ENCODE results near the gene IGDCC3. TPM values are rescaled to one million over a fixed set of nuclear protein-coding genes. Genes with fewer than 3 reads are reported as not detected.

IGDCC3 gene
- total RNA-seq, 2 experiments from 2014 or later, result not detected

DNA sequence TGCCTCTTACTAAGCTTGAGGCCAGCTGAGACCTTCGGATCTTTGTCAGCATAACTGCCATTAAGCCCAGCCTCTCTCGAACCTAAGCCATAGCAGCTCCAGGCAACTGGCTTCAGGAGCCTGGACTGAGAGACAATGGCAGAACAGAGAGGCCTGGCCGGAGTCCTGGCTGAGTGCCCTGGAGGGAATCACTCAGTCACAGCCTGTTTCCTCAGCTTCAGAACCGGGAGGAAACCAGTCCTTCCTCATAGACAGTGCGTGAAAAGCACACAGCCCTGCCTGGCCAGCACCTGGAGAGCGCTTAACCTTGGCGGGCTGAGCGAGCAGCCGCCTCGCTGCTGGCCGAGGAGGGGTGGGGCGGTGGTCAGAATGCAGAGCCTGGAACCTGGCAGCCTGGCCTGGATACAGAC lies 51.7 kb downstream of the IGDCC3 start:
- H3K9me3 Mint-ChIP-seq, result no peaks in the 10 kb centered on the region
- intact Hi-C loops (cut with micrococcal nuclease), result no loop called here
- H3K4me3 Mint-ChIP-seq, result no peak overlapping the region
- no peaks in the 10 kb centered on the region for H3K36me3 Mint-ChIP-seq
- H3K27me3 Mint-ChIP-seq, result peaks cover 7% of the 10 kb centered on the region
- no peaks in the 10 kb centered on the region for H3K4me1 Mint-ChIP-seq (ENCODE audit: low read depth)
- ChIA-PET POLR2A (interaction anchor here (1.1 kb wide), 1 partner anchor 21 kb away, joined by 3 read pairs; the partner anchor contains the start of gene RNU5B-1), CTCF (interaction anchor here (0.9 to 3.6 kb wide), 2 partner anchors 12 to 59 kb away, joined by 3 to 14 read pairs; no protein-coding TSS in a partner anchor)
- H3K27ac Mint-ChIP-seq, result no peak overlapping the region
- no peak for DNase-seq

DNA sequence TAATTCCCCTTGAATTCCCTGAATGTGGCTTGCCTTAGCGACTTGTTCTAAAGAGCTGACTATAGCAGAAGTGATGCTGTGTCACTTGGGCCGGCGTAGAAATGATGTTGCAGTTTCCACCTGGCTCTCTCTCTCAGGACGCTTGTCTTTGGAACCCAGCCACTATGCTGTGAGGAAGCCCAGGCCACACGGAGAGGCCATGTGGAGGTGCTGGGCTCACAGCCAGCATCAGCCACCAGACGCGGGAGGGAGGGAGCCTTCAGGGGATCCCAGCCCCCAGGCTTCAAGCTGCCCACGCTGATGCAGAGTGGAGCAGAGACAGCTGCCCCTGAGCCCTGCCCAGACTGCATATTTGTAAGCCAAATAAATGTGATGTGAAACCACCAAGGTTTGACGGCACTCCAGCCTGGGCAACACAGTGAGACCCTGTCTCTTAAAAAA lies 54.7 kb downstream of the IGDCC3 start:
- Mint-ChIP-seq H3K4me1 (ENCODE audit: low read depth) (no peaks in the 10 kb centered on the region), H3K36me3 (no peaks in the 10 kb centered on the region), H3K27ac (no peak overlapping the region), H3K9me3 (no peaks in the 10 kb centered on the region), H3K27me3 (peaks cover 4% of the 10 kb centered on the region), H3K4me3 (no peak overlapping the region)
- CTCF ChIA-PET, result interaction anchor here (6.2 to 11.4 kb wide), 2 partner anchors 64 to 77 kb away, joined by 50 to 186 read pairs; no protein-coding TSS in a partner anchor
- no peak for DNase-seq
- POLR2A ChIA-PET, result no interaction called here
- intact Hi-C loops (cut with micrococcal nuclease), result no loop called here

GRCh38 chr15:65318870-65319356 lies 58.9 kb downstream of the IGDCC3 start:
- intact Hi-C loops (cut with micrococcal nuclease), result loop anchor here (1.0 kb wide), 2 partner anchors 66 to 81 kb away; no protein-coding TSS in a partner anchor
- Mint-ChIP-seq H3K36me3 (no peaks in the 10 kb centered on the region), H3K4me1 (ENCODE audit: low read depth) (no peaks in the 10 kb centered on the region), H3K27me3 (peaks cover 2% of the 10 kb centered on the region), H3K4me3 (no peak overlapping the region), H3K27ac (no peak overlapping the region), H3K9me3 (no peaks in the 10 kb centered on the region)
- DNase-seq, result peak; percentile 88
- POLR2A ChIA-PET, result interaction anchor here (0.6 to 1.8 kb wide), 3 partner anchors 13 to 180 kb away, joined by 3 to 8 read pairs (median 4); partner anchors contain the start of gene RNU5B-1
- CTCF ChIA-PET, result interaction anchor here (0.7 to 11.4 kb wide), 20 partner anchors 9 to 973 kb away, joined by 3 to 186 read pairs (median 4); partner anchors contain the start of genes PARP16 and RNU5B-1

- no peaks in the 10 kb centered on the region for H3K36me3 Mint-ChIP-seq
- H3K9me3 Mint-ChIP-seq, result no peaks in the 10 kb centered on the region
- no peaks in the 10 kb centered on the region for H3K4me1 Mint-ChIP-seq (ENCODE audit: low read depth)
- H3K4me3 Mint-ChIP-seq, result no peak overlapping the region
- intact Hi-C loops (cut with micrococcal nuclease), result no loop called here
- DNase-seq, result no peak
- H3K27ac Mint-ChIP-seq, result no peak overlapping the region
- ChIA-PET POLR2A (interaction anchor here (0.9 kb wide), 1 partner anchor 8 kb away, joined by 3 read pairs; the partner anchor contains the start of gene RNU5B-1), CTCF (no interaction called here)
- H3K27me3 Mint-ChIP-seq, result no peaks in the 10 kb centered on the region
Measured at GRCh38 chr15:65312400-65312916, 65.3 kb downstream of the IGDCC3 start.

DNA sequence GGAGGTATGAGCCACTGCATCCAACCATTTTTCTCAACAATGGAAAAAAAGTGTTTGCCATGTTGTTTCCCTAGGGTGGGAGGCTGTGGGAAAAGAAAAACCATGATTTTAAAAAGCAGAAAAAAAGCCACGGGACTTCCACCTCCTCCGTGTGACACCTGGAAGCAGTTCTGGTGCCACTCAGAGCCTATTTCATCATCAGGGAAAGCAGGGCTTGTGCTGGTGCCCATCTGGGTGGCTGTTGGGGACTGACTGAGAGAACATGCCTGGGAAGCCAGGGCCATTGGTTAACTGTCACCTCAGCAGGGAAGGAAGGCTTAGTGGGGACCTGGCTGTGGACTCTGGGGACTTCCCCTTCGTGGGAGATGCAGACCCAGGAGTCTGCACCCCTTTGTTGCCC lies 66.0 kb downstream of the IGDCC3 start:
- POLR2A ChIA-PET, result no interaction called here
- Mint-ChIP-seq H3K9me3 (no peaks in the 10 kb centered on the region), H3K4me3 (no peak overlapping the region), H3K27me3 (no peaks in the 10 kb centered on the region), H3K4me1 (ENCODE audit: low read depth) (no peaks in the 10 kb centered on the region), H3K36me3 (no peaks in the 10 kb centered on the region), H3K27ac (no peak overlapping the region)
- DNase-seq, result no peak
- intact Hi-C loops (cut with micrococcal nuclease), result no loop called here
- CTCF ChIA-PET, result no interaction called here

DNA sequence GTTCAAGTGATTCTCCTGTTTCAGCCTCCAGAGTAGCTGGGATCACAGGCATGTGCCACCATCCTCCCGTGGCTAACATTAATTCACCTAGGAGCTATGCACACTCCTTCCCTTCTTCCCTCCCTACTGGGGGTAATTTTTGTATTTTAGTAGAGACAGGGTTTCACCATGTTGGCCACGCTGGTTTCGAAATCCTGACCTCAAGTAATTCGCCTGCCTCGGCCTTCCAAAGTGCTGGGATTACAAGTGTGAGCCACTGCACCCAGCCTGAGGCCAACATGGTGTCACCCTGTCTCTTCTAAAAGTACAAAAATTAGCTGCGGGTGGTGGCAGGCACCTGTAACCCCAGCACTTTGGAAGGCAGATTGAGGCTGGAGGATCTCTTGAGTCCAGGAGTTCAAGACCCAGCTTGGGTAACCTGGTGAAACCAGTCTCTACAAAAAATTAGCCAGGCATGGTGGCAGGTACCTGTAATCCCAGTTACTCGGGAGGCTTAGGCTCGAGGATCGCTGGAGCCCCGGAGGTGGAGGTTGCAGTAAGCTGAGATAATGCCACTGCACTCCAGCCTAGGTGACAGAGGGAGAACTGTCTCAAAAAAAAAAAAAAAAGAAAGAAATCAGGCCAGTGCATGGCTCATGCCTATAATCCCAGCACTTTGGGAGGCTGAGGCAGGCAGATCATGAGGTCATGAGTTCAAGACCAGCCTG lies 67.2 kb downstream of the IGDCC3 start:
- POLR2A ChIA-PET, result no interaction called here
- Mint-ChIP-seq H3K36me3 (no peaks in the 10 kb centered on the region), H3K4me1 (ENCODE audit: low read depth) (peaks cover 2% of the 10 kb centered on the region), H3K9me3 (no peaks in the 10 kb centered on the region), H3K27me3 (no peaks in the 10 kb centered on the region), H3K27ac (no peak overlapping the region), H3K4me3 (no peak overlapping the region)
- intact Hi-C loops (cut with micrococcal nuclease), result no loop called here
- CTCF ChIA-PET, result no interaction called here
- no peak for DNase-seq

- Mint-ChIP-seq H3K27ac (no peak overlapping the region), H3K4me1 (ENCODE audit: low read depth) (peaks cover 7% of the 10 kb centered on the region), H3K36me3 (no peaks in the 10 kb centered on the region), H3K4me3 (no peak overlapping the region), H3K27me3 (no peaks in the 10 kb centered on the region), H3K9me3 (no peaks in the 10 kb centered on the region)
- ChIA-PET POLR2A (no interaction called here), CTCF (interaction anchor here (0.7 kb wide), 1 partner anchor 24 kb away, joined by 3 read pairs; no protein-coding TSS in a partner anchor)
- DNase-seq, result no peak
- intact Hi-C loops (cut with micrococcal nuclease), result no loop called here
Measured at GRCh38 chr15:65309882-65310418, 67.9 kb downstream of the IGDCC3 start.

GRCh38 chr15:65307978-65308377 lies 69.8 kb downstream of the IGDCC3 start:
- H3K4me1 Mint-ChIP-seq (ENCODE audit: low read depth), result peaks cover 12% of the 10 kb centered on the region
- H3K9me3 Mint-ChIP-seq, result no peaks in the 10 kb centered on the region
- POLR2A ChIA-PET, result no interaction called here
- H3K4me3 Mint-ChIP-seq, result no peak overlapping the region
- peaks cover 2% of the 10 kb centered on the region for H3K27me3 Mint-ChIP-seq
- peaks cover 3% of the 10 kb centered on the region for H3K36me3 Mint-ChIP-seq
- no peak for DNase-seq
- CTCF ChIA-PET, result interaction anchor here (0.6 to 1.6 kb wide), 7 partner anchors 11 to 979 kb away, joined by 3 to 9 read pairs (median 3); no protein-coding TSS in a partner anchor
- no peak overlapping the region for H3K27ac Mint-ChIP-seq
- intact Hi-C loops (cut with micrococcal nuclease), result no loop called here

DNA sequence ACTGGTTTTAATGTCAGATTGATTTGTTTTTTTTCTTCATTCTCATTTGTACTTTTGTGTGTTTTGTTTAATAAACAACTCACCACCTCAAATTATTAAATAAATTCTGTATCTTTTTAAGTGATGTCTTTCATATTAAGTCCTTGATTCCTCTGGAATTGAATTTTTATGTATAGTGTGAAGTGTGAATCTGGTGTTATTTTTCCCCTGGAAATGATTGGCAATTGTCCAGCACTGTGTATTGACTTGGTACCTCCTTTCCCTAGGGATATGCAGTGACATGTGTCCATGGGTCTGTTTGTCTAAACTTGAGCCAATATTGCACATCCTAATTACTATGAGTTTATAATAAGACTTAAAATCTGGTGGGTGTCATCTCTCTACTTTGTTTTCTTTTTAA lies 71.3 kb downstream of the IGDCC3 start:
- POLR2A ChIA-PET, result interaction anchor here (2.4 kb wide), 2 partner anchors 11 to 20 kb away, joined by 26 to 68 read pairs; partner anchors contain the start of genes PARP16 and RNU5A-1
- CTCF ChIA-PET, result interaction anchor here (1.2 kb wide), 1 partner anchor 79 kb away, joined by 5 read pairs; no protein-coding TSS in a partner anchor

GRCh38 chr15:65305776-65306175 lies 72.0 kb downstream of the IGDCC3 start:
- intact Hi-C loops (cut with micrococcal nuclease), result loop anchor here (2.0 kb wide), 3 partner anchors 121 to 273 kb away; partner anchors contain the start of genes CLPX and DPP8
- peaks cover 2% of the 10 kb centered on the region for H3K27me3 Mint-ChIP-seq
- peaks cover 12% of the 10 kb centered on the region for H3K4me1 Mint-ChIP-seq (ENCODE audit: low read depth)
- no peaks in the 10 kb centered on the region for H3K9me3 Mint-ChIP-seq
- H3K4me3 Mint-ChIP-seq, result no peak overlapping the region
- no peak for DNase-seq
- ChIA-PET POLR2A (interaction anchor here (0.5 to 2.7 kb wide), 8 partner anchors 10 to 946 kb away, joined by 3 to 68 read pairs (median 11); partner anchors contain the start of genes CLPX, HACD3, IGDCC3 and PARP16), CTCF (interaction anchor here (0.8 to 1.2 kb wide), 2 partner anchors 8 to 80 kb away, joined by 3 to 5 read pairs; no protein-coding TSS in a partner anchor)
- H3K36me3 Mint-ChIP-seq, result peaks cover 3% of the 10 kb centered on the region
- no peak overlapping the region for H3K27ac Mint-ChIP-seq

More for the DNA sequence above, 71.3 kb downstream of the IGDCC3 start:
- H3K9me3 Mint-ChIP-seq, result no peaks in the 10 kb centered on the region
- intact Hi-C loops (cut with micrococcal nuclease), result no loop called here
- no peak for DNase-seq
- peaks cover 3% of the 10 kb centered on the region for H3K36me3 Mint-ChIP-seq
- peaks cover 12% of the 10 kb centered on the region for H3K4me1 Mint-ChIP-seq (ENCODE audit: low read depth)
- peaks cover 2% of the 10 kb centered on the region for H3K27me3 Mint-ChIP-seq
- peak overlapping the region; percentile 49 for H3K27ac Mint-ChIP-seq
- H3K4me3 Mint-ChIP-seq, result no peak overlapping the region

GRCh38 chr15:65305150-65305758 lies 72.5 kb downstream of the IGDCC3 start:
- Mint-ChIP-seq H3K4me3 (peak overlapping the region; percentile 93), H3K9me3 (no peaks in the 10 kb centered on the region), H3K27me3 (peaks cover 2% of the 10 kb centered on the region), H3K36me3 (peaks cover 3% of the 10 kb centered on the region), H3K4me1 (ENCODE audit: low read depth) (peaks cover 15% of the 10 kb centered on the region), H3K27ac (peak overlapping the region; percentile 97)
- ChIA-PET POLR2A (interaction anchor here (0.6 to 2.7 kb wide), 39 partner anchors 8 to 1083 kb away, joined by 3 to 68 read pairs (median 4); partner anchors contain the start of genes CLPX, DENND4A, DPP8 and HACD3), CTCF (interaction anchor here (0.6 to 1.9 kb wide), 11 partner anchors 7 to 271 kb away, joined by 3 to 15 read pairs (median 4); partner anchors contain the start of genes CLPX and PARP16)
- peak; percentile 18 for DNase-seq
- intact Hi-C loops (cut with micrococcal nuclease), result loop anchor here (2.0 kb wide), 3 partner anchors 120 to 272 kb away; partner anchors contain the start of genes CLPX and DPP8
